ENCODE data around the gene PITPNM1.

DNA sequence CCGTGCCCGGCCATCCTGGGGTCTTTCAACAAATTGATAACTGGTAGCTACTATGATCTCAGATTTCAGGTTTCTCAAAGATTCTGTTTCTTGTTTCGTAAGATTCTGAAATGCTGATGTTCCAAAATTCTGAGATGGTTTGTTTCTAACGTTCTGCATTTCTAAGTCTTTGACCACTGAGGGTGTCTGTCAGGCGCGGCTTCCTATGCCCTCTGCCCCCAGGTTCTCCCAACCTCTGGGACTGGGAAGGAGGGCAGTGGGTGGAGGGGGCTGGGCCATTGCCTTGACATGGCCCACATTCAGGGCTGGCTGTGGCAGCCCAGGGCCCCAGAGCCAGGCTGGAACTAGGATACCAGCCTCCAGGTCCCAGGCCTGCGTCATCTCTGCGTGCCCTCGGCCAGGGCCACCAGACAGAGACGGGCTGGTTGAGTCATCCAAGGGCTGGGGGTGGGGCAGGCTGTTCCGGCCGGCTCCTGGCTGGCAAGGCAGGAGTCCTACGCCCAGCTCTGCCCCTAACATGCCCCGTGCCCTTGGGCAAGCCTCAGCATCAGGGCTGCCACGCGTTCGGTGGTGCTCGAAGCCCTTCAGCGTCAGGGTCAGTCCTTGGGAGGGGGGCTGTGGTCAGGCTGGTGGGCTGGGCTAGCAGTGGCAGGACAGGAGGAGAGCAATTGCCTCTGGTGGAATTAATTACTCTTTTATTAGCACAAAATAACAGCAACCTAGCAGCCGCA is 41.3 kb downstream of the PITPNM1 start:
- TF ChIP-seq, protein P1, sequence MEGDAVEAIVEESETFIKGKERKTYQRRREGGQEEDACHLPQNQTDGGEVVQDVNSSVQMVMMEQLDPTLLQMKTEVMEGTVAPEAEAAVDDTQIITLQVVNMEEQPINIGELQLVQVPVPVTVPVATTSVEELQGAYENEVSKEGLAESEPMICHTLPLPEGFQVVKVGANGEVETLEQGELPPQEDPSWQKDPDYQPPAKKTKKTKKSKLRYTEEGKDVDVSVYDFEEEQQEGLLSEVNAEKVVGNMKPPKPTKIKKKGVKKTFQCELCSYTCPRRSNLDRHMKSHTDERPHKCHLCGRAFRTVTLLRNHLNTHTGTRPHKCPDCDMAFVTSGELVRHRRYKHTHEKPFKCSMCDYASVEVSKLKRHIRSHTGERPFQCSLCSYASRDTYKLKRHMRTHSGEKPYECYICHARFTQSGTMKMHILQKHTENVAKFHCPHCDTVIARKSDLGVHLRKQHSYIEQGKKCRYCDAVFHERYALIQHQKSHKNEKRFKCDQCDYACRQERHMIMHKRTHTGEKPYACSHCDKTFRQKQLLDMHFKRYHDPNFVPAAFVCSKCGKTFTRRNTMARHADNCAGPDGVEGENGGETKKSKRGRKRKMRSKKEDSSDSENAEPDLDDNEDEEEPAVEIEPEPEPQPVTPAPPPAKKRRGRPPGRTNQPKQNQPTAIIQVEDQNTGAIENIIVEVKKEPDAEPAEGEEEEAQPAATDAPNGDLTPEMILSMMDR (IDR thresholded peaks at IDR 0.05; ENCODE audit: poor library complexity), result no peak
- TF ChIP-seq EZH2 (IDR thresholded peaks at IDR 0.05; ENCODE audit: borderline replicate concordance), result no peak

Data from hepatocyte (in vitro differentiated cells).